ENCODE results near the gene CTSF.
"Not testable (repeated sequence)": the region's sequence is repeated elsewhere in the genome, so short reads cannot be mapped to it uniquely, and the experiment has no call there.

Gene CTSF

DNA sequence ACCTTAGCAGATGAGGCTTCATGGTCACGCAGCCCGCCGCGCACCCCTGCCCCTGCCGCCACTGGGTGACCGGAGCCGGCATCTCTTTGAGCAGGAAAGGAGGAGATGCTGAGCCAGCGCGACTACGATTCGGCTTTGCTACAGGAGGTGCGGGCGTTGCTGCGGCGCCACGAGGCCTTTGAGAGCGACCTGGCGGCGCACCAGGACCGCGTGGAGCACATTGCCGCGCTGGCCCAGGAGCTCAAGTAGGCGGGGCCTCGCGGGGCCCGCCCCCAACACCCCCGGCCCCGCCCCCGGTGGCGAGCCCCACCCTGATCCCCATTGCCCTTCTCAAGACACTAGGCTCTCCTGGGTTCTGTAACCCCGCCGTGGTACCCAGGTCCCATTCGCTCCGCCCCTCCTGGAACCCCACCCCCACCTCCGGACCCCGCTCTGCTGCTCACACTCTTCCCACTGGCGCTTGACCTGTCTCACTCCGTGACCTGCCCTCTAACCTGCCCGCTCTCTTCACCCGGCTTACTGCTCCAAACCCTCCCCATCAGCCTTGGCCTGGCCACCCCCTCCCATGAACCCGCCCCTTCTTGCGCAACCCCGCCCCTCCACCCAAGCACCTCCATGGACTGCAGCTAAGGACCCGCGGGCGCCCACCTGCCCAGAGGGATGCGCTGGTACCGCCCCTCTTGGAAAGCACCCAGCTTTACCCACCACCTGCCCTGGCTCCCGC is 9.1 kb downstream of the CTSF start:
- DNase-seq (ENCODE audit: low read depth): peak; percentile 38

GRCh38 chr11:66557733-66558326 is 10.6 kb downstream of the CTSF start:
- no peak for DNase-seq (ENCODE audit: low read depth)

GRCh38 chr11:66556086-66556485 is 12.3 kb downstream of the CTSF start:
- DNase-seq (ENCODE audit: low read depth): no peak

DNA sequence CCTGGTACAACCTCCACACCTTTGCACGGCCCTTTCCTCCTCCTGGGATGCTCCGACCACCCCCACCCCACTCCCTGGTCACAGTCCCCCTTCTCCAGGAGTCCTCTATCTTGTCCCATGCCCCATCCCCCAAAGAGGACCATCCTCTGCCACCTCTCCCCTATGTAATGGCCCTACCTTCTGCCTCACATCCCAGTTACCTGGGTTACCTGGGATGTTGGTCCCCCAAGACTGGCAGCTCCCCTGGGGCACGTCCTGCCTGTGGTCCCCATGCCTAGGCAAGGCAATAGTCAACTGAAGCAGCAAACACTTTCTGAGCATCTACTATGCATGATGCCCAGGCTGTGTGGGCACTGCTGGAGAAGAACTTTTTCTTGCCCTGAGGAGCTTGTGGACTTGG is 13.0 kb downstream of the CTSF start:
- DNase-seq (ENCODE audit: low read depth): no peak

GRCh38 chr11:66554602-66555001 is 13.8 kb downstream of the CTSF start:
- DNase-seq (ENCODE audit: low read depth): no peak

DNA sequence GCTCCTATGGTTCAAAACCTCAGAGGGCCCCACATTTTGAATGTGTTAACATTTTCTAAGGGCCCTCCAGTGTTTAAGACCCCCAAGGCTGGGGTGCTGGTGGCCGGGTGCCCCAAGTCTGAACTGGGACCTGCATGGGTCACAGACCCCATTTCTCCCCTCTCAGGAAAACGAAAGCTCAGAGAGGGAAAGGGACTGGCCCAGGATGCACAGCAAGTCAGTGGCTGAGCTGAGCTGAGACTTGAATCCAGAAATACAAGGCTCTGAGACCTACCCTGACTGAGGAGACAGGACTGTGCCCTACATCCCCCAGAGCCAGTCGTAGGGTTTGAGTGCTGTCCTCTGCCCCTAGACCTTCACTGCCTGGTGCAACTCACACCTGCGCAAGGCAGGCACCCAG is 17.5 kb downstream of the CTSF start:
- DNase-seq (ENCODE audit: low read depth): no peak

DNA sequence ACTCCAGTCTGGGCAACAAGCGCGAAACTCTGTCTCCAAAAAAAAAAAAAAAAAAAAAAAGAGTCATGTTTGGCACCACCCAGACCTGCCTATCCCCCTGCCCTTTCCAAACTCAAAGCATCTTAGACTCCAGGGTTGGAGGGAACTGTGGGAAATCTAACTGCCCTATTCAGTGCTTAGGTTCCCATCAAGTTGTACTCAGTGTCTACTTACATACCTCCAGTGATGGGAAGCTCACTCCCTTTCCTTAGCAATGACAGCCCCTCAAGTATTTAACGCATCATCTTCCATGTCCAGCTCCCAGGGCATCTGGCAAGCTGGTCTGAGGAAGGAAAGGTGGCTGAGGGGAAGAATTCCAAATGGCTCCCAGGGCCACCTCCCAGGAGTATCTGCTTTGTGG is 18.7 kb downstream of the CTSF start:
- DNase-seq (ENCODE audit: low read depth): no peak

- DNase-seq (ENCODE audit: low read depth): no peak
Measured at GRCh38 chr11:66548774-66549630, 19.4 kb downstream of the CTSF start.

- DNase-seq (ENCODE audit: low read depth): no peak
Measured at GRCh38 chr11:66548041-66548440, 20.4 kb downstream of the CTSF start.

DNA sequence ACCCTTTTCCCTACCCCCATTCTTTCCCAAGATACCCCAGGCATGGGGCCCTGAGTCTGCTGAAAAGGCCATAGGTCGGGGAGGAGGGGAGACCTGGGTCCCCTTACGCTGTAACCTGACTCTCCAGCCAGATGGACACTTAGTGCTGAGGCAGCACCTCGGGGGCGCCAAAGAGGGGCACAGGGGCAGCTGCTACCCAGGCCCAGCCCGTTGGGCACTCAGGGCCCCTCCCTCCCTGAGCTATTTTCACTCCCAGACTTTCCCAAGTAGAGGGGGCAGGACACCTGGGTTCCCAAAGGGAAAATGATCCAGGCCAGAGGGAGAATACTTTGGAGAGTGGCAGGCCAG is 20.8 kb downstream of the CTSF start:
- no peak for DNase-seq (ENCODE audit: low read depth)

DNA sequence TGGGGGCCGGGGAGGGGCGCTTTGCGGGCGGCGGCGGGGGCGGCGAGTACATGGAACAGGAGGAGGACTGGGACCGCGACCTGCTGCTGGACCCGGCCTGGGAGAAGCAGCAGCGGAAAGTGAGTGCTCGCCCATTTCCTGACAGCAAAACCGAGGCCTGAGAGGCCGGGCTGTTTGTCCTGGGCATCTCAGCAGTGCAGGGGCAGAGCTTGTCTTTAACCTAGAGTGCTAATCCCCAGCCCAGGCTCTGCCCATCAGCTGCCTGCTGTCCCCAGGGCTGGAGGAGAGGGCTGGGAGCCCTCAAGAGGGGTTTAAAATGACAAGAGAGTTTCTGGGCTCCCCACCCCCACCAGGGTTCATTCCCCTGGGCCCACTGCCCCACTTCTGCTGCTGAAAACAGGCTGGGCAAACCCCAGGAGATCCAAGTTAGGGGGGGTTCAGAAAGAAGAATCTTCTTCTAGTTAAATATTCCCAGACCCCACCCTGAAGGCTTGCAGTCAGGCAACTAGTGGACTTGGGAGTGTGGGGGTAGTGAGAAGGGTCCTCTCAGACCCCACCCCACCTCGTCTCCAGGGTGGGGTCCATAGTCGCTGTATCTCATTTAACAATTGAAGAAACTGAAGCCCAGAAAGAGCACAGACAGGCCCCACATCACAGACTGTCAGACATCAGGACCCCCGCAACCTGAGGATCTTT is 21.3 kb downstream of the CTSF start:
- no peak for DNase-seq (ENCODE audit: low read depth)

GRCh38 chr11:66546368-66546965 is 21.9 kb downstream of the CTSF start, which contains the start of gene ACTN3:
ACTN3 (plus strand) TSS chr11:66546903; CDS start chr11:66546938, 35 bp downstream.
- DNase-seq (ENCODE audit: low read depth): no peak

GRCh38 chr11:66545701-66546367 is 22.6 kb downstream of the CTSF start, which contains the start of gene ZDHHC24:
ZDHHC24 (minus strand) TSS chr11:66546048; CDS start chr11:66546003, 45 bp downstream.
- DNase-seq (ENCODE audit: low read depth): peak; percentile 93

GRCh38 chr11:66544952-66545351 is 23.5 kb downstream of the CTSF start:
- DNase-seq (ENCODE audit: low read depth): not testable (repeated sequence)

DNA sequence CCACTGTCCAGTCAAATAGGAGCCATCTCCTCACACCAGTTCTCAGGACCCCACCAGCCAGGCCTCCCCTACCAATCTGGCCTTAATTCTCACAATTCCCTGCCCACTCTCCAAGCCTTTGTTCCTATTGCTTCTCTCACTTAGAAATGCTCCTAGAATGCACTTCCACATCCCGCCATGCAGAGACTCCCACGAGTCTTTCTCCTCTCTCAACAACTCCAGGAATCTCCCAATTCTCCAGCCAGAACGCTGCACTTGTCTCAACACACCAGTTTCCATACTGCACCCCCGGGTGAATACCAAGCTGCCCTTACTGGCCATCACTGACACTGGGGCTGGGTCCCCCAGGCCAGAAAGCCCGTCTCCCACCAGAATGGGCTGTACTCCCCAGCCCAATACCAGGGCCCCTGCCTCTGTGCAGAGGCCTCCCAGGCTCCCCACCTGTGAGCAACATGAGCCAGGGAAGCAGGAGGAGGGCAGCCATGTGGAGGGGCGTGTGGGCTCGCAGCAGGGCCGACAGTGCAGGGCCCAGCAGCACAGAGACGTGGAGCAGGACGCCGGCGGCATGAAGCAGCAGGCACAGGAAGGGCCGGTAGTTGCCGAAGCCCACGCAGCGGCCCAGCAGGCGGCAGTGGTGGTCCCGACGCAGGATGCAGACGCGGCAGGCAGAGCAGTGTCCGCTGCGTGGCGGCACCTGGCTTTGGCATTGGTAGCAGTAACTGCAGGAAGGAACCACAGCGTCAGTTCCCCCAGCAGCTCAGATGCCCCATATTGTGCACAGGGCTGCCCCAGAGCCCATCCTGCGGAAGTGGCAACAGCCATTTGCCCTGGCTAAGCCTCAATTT is 24.9 kb downstream of the CTSF start:
- peak; percentile 52 for DNase-seq (ENCODE audit: low read depth)

- no peak for DNase-seq (ENCODE audit: low read depth)
Measured at GRCh38 chr11:66542362-66542761, 26.0 kb downstream of the CTSF start.

DNA sequence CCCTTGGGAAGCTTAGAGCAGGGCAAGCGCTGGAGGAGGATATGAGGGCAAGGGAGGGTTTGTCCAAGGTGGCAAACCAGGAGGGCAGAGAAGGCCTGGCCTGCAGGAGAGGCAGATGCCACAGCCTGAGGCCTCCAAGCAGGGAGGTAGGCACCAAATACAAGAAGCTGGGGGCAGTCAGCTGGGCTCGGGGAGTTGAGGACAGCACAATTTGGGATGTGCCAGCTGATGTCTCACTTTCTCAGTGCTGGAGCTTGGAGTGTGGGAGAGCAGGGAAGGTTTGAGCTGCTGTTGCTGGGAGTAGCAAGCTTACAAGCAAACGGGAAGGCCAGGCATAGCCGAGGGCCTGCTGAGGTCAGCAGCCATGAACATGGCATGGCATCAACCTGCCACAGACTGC is 26.5 kb downstream of the CTSF start:
- no peak for DNase-seq (ENCODE audit: low read depth)

- not testable (repeated sequence) for DNase-seq (ENCODE audit: low read depth)
Measured at GRCh38 chr11:66540598-66540997, 27.8 kb downstream of the CTSF start.

- no peak for DNase-seq (ENCODE audit: low read depth)
Measured at GRCh38 chr11:66539870-66540213, 28.6 kb downstream of the CTSF start.

- no peak for DNase-seq (ENCODE audit: low read depth)
Measured at GRCh38 chr11:66539170-66539869, 29.1 kb downstream of the CTSF start.
